ENCODE data around the gene NACAD.

- TF ChIP-seq EZH2 (IDR thresholded peaks at IDR 0.05; ENCODE audit: insufficient read depth, low read length), result no peak
- TF ChIP-seq, protein P1, sequence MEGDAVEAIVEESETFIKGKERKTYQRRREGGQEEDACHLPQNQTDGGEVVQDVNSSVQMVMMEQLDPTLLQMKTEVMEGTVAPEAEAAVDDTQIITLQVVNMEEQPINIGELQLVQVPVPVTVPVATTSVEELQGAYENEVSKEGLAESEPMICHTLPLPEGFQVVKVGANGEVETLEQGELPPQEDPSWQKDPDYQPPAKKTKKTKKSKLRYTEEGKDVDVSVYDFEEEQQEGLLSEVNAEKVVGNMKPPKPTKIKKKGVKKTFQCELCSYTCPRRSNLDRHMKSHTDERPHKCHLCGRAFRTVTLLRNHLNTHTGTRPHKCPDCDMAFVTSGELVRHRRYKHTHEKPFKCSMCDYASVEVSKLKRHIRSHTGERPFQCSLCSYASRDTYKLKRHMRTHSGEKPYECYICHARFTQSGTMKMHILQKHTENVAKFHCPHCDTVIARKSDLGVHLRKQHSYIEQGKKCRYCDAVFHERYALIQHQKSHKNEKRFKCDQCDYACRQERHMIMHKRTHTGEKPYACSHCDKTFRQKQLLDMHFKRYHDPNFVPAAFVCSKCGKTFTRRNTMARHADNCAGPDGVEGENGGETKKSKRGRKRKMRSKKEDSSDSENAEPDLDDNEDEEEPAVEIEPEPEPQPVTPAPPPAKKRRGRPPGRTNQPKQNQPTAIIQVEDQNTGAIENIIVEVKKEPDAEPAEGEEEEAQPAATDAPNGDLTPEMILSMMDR (IDR thresholded peaks at IDR 0.05; ENCODE audit: insufficient read depth, low read depth, low read length), result no peak
These were observed 4.1 kb upstream of the NACAD start for GRCh38 chr7:45092931-45093235.

Measured in astrocyte (in vitro differentiated cells and primary cell).